Amygdala (tissue), 56 donors: Measurements from ENCODE around the gene RGS13.
"Not testable (repeated sequence)": the region's sequence is repeated elsewhere in the genome, so short reads cannot be mapped to it uniquely, and the experiment has no call there.

Experiments
- DNase-seq, 56 donors: peaks; one replicate each; lab custom pipeline; 2025; lab: John Stamatoyannopoulos, UW

Gene RGS13

GRCh38 chr1:192669174-192669573 is 33.2 kb downstream of the RGS13 start:
- no peak for DNase-seq

DNA sequence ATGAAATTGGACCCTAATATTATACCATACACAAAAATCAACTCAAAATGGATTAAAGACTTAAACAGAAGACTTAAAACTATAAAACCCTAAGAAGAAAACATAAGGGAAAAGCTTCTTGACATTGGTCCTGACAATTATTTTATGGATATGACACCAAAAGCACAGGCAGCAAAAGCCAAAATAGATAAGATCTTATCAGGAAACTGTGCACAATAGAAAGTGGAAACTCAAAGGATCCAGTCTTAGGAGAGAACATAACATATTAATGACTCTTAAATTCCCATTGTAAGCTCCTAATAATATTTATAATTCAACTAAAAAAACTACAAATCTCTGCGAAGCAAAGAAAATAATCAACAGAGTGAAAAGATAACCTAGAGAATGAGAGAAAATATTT is 39.8 kb downstream of the RGS13 start:
- no peak for DNase-seq

DNA sequence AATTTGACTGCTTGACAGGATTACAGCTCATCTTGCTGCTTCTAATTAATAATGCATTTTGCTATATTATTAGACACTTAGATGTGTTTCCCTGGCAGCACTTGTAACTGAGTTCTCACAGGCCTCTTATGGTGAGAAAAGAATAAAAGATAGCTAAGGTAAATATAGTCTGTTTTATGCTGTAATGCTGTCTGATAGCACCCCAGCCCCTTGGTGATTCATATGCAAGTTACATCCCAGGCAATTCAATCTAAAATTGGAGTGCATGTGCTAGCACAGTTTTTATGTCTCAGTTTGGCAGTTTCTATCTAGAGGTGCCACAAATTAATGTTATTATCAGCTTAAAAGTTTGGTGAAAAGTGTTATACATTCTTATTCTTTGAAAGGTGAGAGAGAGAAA is 42.2 kb downstream of the RGS13 start:
- peak in 2 of 56 donors; percentile 1 to 9 for DNase-seq

DNA sequence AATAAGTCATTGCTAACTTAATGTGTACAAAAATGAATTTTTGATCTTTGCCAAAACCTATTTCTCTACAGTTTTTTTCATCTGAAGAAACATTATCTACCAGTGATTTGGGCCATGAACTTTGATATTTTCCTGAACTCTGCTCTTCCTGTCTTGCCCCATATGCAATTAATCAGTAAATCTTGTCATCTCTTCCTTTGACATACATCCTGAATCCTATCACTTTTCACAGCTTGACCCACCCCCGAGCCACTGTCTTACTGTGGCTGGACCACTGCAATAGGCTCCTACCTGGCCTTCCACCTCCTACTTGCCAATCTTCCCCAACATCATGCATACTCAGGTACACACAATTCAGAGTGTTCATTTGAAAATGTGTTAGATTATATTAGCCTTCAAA is 46.4 kb downstream of the RGS13 start:
- no peak for DNase-seq

DNA sequence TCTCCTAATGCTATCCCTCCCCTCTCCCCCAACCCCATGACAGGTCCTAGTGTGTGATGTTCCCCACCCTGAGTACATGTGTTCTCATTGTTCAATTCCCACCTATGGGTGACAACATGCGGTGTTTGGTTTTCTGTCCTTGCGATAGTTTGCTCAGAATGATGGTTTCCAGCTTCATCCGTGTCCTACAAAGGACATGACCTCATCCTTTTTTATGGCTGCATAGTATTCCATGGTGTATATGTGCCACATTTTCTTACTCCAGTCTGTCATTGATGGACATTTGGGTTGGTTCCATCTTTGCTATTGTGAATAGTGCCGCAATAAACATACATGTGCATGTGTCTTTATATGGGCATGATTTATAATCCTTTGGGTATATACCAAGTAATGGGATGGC is 47.1 kb downstream of the RGS13 start:
- DNase-seq, result not testable (repeated sequence)

- no peak for DNase-seq
These were observed 53.5 kb downstream of the RGS13 start for GRCh38 chr1:192689459-192689858.

DNA sequence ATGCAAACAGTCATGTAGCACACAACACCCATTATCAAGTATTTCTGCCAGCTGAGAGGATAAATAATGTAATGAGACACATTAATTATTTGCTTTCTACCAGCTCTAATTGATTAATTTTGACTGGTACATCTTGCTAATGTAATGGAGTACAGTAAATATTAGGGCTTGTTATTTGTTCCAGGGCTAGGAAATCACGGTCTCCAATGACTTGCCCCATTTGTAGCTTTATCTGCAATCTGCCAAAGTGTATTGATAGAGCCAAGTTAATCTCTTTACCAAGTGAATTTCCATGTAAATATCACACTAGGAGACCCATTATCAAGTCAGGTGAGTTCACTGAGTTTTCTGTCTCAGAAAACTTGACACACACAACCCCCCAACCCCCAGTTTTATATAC is 55.1 kb downstream of the RGS13 start:
- DNase-seq, result no peak

- no peak for DNase-seq
These were observed 60.1 kb downstream of the RGS13 start for GRCh38 chr1:192696082-192696481.

GRCh38 chr1:192697771-192698170 is 61.8 kb downstream of the RGS13 start:
- DNase-seq, result no peak

DNA sequence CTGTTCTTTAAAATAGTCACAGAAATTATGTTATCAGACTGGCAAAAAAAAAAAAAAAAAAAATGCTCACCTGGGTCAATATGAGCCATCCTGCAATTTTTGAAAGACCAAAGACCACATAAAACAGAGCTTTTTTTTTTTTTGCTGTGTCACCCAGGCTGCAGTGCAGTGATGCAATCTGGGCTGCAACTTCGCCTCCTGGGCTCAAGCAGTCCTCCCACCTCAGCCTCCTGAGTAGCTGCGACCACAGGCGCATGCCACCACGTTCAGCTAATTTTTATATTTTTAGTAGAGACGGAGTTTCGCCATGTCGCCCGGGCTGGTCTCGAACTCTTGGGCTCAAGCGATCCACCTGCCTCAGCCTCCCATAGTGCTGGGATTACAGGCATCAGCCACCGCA is 62.8 kb downstream of the RGS13 start:
- no peak for DNase-seq

GRCh38 chr1:192700834-192701271 is 64.9 kb downstream of the RGS13 start:
- DNase-seq, result no peak

DNA sequence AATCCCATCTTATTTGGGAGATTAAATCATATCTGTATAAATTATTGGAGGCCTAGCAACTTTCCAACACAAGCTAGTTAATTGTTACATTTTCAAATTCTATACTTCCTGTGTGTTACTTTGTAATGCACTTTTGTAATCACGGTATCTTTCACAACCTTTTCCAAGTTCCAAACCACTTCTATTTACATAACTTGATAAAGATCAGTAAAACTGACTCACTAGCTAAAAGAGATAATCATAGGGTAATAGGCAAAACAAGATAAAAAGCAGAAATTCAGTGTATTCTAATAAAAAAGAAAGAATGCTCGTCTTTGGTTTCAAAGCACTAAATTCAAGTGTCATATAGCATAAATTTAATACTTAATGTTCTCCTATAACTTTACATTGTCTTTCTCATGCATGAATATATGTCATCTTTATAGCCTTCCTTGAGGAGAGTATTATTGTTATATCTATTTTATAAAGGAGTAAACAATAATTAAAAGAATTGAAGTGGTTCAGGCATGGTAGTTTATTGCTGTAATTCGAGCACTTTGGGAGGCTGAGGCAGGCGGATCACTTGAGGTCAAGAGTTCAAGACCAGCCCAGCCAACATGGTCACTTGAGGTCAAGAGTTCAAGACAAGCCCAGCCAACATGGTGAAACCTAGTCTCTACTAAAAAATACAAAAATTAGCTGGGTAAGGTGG is 66.4 kb downstream of the RGS13 start:
- no peak for DNase-seq

- no peak for DNase-seq
These were observed 67.6 kb downstream of the RGS13 start for GRCh38 chr1:192703283-192704206.

DNA sequence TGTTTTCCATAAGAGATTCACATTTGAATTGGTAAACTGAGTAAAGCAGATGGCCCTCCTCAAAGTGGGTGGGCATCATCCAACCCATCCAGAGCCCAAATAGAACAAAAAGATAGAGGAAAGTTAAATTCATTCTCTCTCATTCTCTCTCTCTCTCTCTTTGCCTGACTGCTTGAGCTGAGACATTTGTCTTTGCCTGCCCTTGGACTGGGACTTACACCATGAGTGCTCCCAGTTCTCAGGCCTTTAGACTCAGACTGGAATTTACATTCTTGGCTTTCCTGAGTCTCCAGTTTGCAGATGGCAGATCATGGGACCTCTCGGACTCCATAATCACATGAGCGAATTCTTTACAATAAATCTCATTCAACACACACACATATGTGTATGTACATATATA is 69.6 kb downstream of the RGS13 start:
- DNase-seq, result no peak

GRCh38 chr1:192706936-192707335 is 71.0 kb downstream of the RGS13 start:
- no peak for DNase-seq

DNA sequence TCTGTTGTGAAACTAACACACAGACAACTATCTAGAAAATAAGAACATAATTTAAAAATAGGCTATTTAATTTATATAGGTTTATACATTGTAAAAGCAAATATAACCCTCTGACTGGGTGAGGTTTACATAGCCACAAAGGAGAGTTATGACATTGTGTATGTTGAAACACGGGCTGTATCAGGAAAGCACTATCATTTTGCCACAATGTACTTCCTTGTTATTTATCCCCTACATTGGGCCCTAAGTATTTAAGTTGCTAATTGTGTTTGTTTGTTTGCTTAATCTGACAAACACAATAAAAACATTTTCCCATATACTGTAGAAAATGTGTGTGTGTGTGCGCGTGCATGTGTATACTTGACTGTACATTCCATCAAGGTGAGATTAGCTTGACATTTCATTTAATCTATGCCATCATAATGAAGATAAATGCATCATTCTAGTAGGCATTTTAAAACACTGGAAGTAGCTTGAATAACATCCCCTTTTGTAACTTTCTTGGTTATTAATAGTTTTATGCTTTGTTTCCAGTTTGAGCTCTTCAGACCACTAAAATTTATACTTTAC is 72.1 kb downstream of the RGS13 start:
- DNase-seq, result no peak

- peak in 1 of 56 donors; percentile 4 for DNase-seq
These were observed 73.6 kb downstream of the RGS13 start for GRCh38 chr1:192709544-192709943.
